Activated CD8-positive, alpha-beta T cell treated with anti-CD3 and anti-CD28 coated beads for 36 hours (primary cell): ENCODE measurements around the gene S100B. TPM values are rescaled to one million over a fixed set of nuclear protein-coding genes. Genes with fewer than 3 reads are reported as not detected.
A peak's percentile ranks its signal among the peaks of the same experiment; 100 is the strongest.

Experiments
- ATAC-seq: fragments of 200-7000 bp; cut with Tn5 transposase; one replicate; pipeline ENCODE4 v1.10.0; 2021; ENCODE audit warnings: mild to moderate bottlenecking, moderate library complexity
- CTCF ChIA-PET: fragments of 350-600 bp; sonication (Branson Sonifier 250); formaldehyde crosslinking; loops from one replicate; lab custom pipeline; 2021; ENCODE audit warnings: antibody characterized with exemption; lab: Charles Lee
- POLR2A ChIA-PET: fragments of 350-600 bp; sonication (Branson Sonifier 250); formaldehyde crosslinking; loops from one replicate; lab custom pipeline; 2021; ENCODE audit warnings: antibody characterized with exemption; lab: Charles Lee
- DNase-seq: peaks from one replicate; pipeline ENCODE4 v3.0.0-alpha.2; 2020
- H3K27ac Mint-ChIP-seq: one replicate; pipeline ENCODE4 v1.8.0; 2021; ENCODE audit warnings: mild to moderate bottlenecking, mixed read lengths
- H3K27me3 Mint-ChIP-seq: one replicate; pipeline ENCODE4 v1.8.0; 2021; ENCODE audit warnings: mixed read lengths
- H3K36me3 Mint-ChIP-seq: one replicate; pipeline ENCODE4 v1.8.0; 2021; ENCODE audit warnings: low read depth, mixed read lengths
- H3K4me1 Mint-ChIP-seq: one replicate; pipeline ENCODE4 v1.8.0; 2021; ENCODE audit warnings: low read depth, mixed read lengths
- H3K4me3 Mint-ChIP-seq: one replicate; pipeline ENCODE4 v1.8.0; 2021; ENCODE audit warnings: mild to moderate bottlenecking, moderate library complexity, mixed read lengths
- H3K9me3 Mint-ChIP-seq: one replicate; pipeline ENCODE4 v1.8.0; 2021; ENCODE audit warnings: mixed read lengths
- CTCF ChIP-seq: fragments of 200-600 bp; IDR thresholded peaks from one replicate; pipeline ENCODE4 v1.8.0; 2022; ENCODE audit warnings: antibody characterized with exemption, mild to moderate bottlenecking
- intact Hi-C: fragments of 100-400 bp; cut with micrococcal nuclease; formaldehyde crosslinking; loops from one replicate; pipeline ENCODE4 v1.10.0; 2022
- total RNA-seq, 2 experiments: library from RNA; stranded (reverse); gene quantifications; one replicate each; pipeline ENCODE4 v1.2.3, GENCODE V29; 2021

S100B gene
- total RNA-seq, 2 experiments from 2014 or later, result 2.7 to 3.0 TPM

- CTCF ChIA-PET, result interaction anchor here (1.5 kb wide), 1 partner anchor 10 kb away, joined by 7 read pairs; no protein-coding TSS in a partner anchor
These were observed 43.3 kb downstream of the S100B start for GRCh38 chr21:46561445-46562090.

GRCh38 chr21:46560568-46561444 lies 44.1 kb downstream of the S100B start:
- ATAC-seq (peak; percentile 29), DNase-seq (no peak)
- H3K27me3 Mint-ChIP-seq, result no peaks in the 10 kb centered on the region
- TF ChIP-seq CTCF, result no peak
- ChIA-PET CTCF (interaction anchor here (1.5 to 1.7 kb wide), 2 partner anchors 9 to 58 kb away, joined by 5 to 7 read pairs; no protein-coding TSS in a partner anchor), POLR2A (interaction anchor here (1.0 to 3.5 kb wide), 4 partner anchors 9 to 103 kb away, joined by 3 to 33 read pairs (median 10); partner anchors contain the start of gene PRMT2)
- intact Hi-C loops, result no loop called here
- no peaks in the 10 kb centered on the region for H3K9me3 Mint-ChIP-seq
- peak overlapping the region; percentile 77 for H3K4me3 Mint-ChIP-seq
- peaks cover 60% of the 10 kb centered on the region for H3K36me3 Mint-ChIP-seq
- H3K4me1 Mint-ChIP-seq, result peaks cover 64% of the 10 kb centered on the region
- H3K27ac Mint-ChIP-seq, result peak overlapping the region; percentile 98

More at GRCh38 chr21:46561445-46562090, 43.3 kb downstream of the S100B start:
- Mint-ChIP-seq H3K9me3 (no peaks in the 10 kb centered on the region), H3K4me1 (peaks cover 63% of the 10 kb centered on the region), H3K27me3 (no peaks in the 10 kb centered on the region), H3K36me3 (peaks cover 62% of the 10 kb centered on the region), H3K27ac (peak overlapping the region; percentile 98), H3K4me3 (peak overlapping the region; percentile 77)
- no peak for TF ChIP-seq CTCF
- intact Hi-C loops, result no loop called here
- POLR2A ChIA-PET, result interaction anchor here (3.0 kb wide), 1 partner anchor 10 kb away, joined by 12 read pairs; no protein-coding TSS in a partner anchor
- peak; percentile 17 for ATAC-seq
- peak; percentile 53 for DNase-seq

- no peak for TF ChIP-seq CTCF
- peak; percentile 90 for DNase-seq
- Mint-ChIP-seq H3K27ac (peak overlapping the region; percentile 98), H3K4me3 (peak overlapping the region; percentile 77), H3K9me3 (no peaks in the 10 kb centered on the region), H3K36me3 (peaks cover 57% of the 10 kb centered on the region), H3K27me3 (no peaks in the 10 kb centered on the region), H3K4me1 (peaks cover 67% of the 10 kb centered on the region)
- peak; percentile 86 for ATAC-seq
- POLR2A ChIA-PET, result interaction anchor here (1.1 to 3.5 kb wide), 11 partner anchors 8 to 236 kb away, joined by 3 to 33 read pairs (median 5); partner anchors contain the start of genes C21orf58 and PRMT2
- CTCF ChIA-PET, result interaction anchor here (1.5 to 1.8 kb wide), 5 partner anchors 8 to 80 kb away, joined by 5 to 7 read pairs (median 5); no protein-coding TSS in a partner anchor
- intact Hi-C loops, result no loop called here
These were observed 45.4 kb downstream of the S100B start for GRCh38 chr21:46559291-46559983.

DNA sequence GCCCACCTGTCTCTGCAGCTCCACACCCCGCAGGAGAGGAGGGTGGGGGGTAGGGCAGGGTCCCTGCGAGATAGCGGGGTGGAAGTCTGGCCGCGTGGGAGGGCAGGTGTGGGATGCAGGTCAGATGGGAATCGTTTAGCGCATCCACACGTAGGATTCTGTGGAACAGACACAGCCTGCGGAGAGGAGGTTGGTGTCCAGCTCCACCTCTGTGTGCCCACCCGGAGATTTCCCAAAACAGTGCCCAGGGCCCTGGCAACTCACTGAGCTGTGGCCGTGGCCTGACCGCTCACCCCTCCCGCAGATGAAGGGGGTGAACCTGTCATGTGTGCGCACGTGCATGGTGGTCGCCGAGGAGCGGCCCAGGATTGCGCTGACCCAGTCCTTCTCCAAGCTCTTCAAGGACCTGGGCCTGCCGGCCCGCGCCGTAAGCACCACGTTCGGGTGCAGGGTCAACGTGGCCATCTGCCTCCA lies 46.9 kb downstream of the S100B start:
- no peak for TF ChIP-seq CTCF
- Mint-ChIP-seq H3K36me3 (peaks cover 54% of the 10 kb centered on the region), H3K4me1 (peaks cover 77% of the 10 kb centered on the region), H3K9me3 (no peaks in the 10 kb centered on the region), H3K27me3 (no peaks in the 10 kb centered on the region), H3K27ac (no peak overlapping the region), H3K4me3 (no peak overlapping the region)
- DNase-seq (no peak), ATAC-seq (no peak)
- CTCF ChIA-PET, result interaction anchor here (1.0 to 1.7 kb wide), 3 partner anchors 10 to 82 kb away, joined by 3 to 6 read pairs (median 5); no protein-coding TSS in a partner anchor
- POLR2A ChIA-PET, result interaction anchor here (2.2 to 3.5 kb wide), 2 partner anchors 45 to 77 kb away, joined by 4 to 33 read pairs; partner anchors contain the start of gene PRMT2
- intact Hi-C loops, result no loop called here
